ENCODE measurements around the gene LPAR5.
A peak's percentile ranks its signal among the peaks of the same experiment; 100 is the strongest.

LPAR5 gene

GRCh38 chr12:6635856-6636531, at the start of gene LPAR5:
Gene LPAR5 (minus strand): TSS chr12:6635959. CDS start chr12:6621248, 14,711 bp downstream.
- DNase-seq = no peak

- DNase-seq = peak; percentile 31
Observed at GRCh38 chr12:6684609-6685008, 48.9 kb upstream of the LPAR5 start.

- DNase-seq = no peak
Observed at GRCh38 chr12:6676962-6677361, 41.2 kb upstream of the LPAR5 start.

GRCh38 chr12:6672143-6672542, 36.4 kb upstream of the LPAR5 start:
- no peak for DNase-seq

GRCh38 chr12:6667559-6668210, 31.9 kb upstream of the LPAR5 start:
- no peak for DNase-seq

DNA sequence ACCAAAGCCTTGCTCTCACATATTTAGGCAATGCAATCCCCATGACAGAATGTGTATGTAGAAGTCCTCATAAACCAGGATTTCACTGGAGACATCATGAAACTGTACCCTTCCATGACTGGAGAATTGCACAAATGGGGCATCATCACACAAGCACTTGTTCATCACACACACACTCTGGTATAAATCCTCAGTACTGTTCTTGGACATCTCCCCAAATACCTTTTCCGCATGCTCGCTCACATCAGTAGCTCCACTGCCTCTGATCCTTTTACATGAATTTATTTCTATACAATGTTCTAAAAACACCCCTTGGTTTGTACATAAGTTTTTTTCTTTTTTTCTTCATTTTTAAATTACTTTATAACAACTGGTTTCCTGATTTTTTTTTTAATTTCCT, 30.5 kb upstream of the LPAR5 start:
- DNase-seq = no peak

DNA sequence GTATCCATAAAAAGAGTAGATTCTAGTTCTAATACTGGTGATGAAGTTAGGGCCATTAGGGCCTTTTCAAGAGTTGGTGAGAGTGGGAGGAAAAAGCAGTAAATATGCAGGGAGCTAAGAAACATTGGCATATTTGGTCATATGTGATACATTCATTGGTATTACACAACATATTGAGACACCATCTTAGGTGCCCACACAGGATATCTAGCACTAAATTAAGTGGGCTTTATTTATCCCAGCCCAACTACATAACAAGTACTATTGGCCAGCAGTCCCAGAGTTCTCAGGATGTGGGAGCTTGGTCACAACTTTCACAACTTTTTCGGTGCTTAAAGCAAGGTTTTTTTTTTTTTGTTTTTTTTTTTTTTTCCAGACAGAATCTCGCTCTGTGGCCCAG, 29.1 kb upstream of the LPAR5 start:
- DNase-seq = no peak

DNA sequence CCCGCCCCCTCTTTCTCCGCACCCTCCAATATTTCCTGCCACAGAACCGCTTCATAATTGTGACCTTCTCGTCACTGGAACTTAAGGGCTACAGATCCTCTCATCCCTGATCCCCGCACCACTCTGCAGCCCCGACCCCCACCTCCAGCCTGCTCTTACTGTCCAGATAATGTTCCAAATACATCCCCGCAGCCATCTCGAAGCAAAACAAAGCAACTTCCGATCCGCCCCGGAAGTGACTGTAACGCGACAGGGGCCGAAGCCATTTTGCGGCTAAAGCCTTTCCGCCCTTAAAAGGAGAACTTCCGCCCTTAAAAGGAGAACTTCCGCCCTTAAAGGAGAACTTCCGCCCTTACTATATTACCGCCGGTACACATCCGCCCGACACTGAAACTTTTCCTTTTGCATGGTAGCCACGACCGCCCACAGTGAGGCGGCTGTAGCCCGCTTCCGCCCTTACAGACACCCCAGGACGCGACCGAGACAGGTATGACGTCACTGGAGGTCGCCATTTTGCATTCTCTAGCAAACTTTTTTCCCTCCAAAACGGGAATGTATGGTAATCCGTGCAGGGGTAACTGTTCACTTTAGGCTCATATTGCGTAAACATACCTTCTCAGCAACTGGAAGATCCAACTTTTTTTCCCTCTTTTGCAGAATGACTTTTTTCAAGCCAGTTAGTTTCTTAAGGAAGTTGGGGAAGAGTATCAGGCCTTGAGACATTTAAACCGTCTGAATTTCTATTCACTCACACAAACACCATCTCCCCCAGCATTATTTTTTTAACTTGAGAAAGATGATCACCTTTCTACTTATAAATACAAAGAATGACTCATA, 27.4 kb upstream of the LPAR5 start, which contains the start of gene ING4:
TSS of gene ING4 (minus strand) at position 214 of the 837 bp plus-strand sequence. CDS start at position 196, 18 bp downstream.
- peak; percentile 96 for DNase-seq

DNA sequence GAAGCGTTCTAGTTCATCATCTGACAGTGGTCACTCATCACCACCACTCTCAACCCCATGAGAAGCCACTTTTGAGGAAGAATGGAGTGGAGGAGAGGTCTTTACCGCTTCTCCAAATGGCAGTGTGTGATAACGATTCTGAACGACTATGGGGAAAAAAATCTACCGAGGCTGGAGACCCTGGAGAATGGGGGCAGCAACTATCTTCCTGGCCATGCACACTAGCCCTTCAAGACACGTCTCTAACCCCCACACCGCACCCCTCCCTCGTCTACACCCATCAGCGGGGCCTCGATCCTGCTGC, 26.8 kb upstream of the LPAR5 start:
- DNase-seq = no peak

DNA sequence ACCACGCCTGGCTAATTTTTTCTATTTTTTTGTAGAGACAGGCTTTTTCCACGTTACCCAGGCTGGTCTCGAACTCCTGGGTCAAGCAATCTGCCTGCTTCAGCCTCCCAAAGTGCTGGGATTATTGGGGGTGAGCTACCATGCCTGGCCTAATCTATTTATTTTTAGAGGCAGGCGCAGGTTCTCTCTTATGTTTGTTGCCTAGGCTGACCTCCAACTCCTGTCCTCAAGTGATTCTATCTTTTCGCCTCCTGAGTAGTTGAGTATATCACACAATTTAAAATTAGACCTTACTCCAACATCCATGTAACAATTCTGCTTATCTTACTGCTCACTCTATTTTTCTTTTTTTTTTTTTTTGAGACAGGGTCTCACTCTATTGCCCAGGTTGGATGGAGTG, 18.2 kb upstream of the LPAR5 start:
- DNase-seq = no peak

DNA sequence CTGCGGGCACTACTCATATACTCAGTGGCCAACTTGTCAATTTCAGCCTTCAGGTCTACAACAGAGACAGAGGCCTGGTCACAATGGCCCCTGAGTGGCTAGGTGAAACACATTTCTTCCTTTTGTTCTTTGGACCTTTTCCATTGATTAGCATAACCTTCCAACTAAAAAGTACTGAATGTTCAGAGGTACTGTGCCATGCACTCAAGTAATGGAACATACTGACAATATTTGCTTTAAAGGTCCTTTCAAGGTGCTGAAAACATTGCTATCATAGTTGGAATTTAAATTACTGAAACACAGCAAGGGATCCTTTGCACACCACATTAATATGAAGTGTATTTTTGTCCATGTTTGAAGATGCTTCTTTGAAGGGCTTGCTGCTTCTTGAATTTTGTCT, 17.6 kb upstream of the LPAR5 start:
- no peak for DNase-seq

GRCh38 chr12:6652391-6652790, 16.6 kb upstream of the LPAR5 start:
- no peak for DNase-seq

DNA sequence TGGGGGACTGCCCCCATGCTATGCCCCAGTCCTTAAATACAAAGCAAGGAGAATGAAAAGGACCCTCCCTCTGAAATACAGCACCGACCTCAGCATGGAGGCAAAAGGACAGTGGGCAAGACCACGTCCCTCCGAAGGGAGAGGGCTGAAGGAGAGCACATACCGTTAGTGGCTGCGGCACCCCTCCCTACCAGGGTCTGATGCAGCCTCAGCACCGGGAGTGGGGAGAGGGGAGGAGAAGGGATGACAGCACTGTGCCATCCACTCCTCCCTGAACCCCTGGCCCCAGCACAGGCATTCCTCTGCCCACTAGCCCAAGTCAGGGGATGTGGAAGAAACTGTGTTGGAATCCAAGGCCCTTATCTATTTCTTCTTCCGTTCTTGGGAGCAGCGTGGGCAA, 15.1 kb upstream of the LPAR5 start:
- no peak for DNase-seq

- DNase-seq = no peak
Observed at GRCh38 chr12:6647083-6647604, 11.4 kb upstream of the LPAR5 start, which contains the start of gene ACRBP. Gene ACRBP (minus strand): TSS chr12:6647432. CDS start chr12:6647366, 66 bp downstream.

- DNase-seq = no peak
Observed at GRCh38 chr12:6646276-6647082, 10.7 kb upstream of the LPAR5 start.

GRCh38 chr12:6644903-6645302, 9.1 kb upstream of the LPAR5 start:
- DNase-seq = no peak

DNA sequence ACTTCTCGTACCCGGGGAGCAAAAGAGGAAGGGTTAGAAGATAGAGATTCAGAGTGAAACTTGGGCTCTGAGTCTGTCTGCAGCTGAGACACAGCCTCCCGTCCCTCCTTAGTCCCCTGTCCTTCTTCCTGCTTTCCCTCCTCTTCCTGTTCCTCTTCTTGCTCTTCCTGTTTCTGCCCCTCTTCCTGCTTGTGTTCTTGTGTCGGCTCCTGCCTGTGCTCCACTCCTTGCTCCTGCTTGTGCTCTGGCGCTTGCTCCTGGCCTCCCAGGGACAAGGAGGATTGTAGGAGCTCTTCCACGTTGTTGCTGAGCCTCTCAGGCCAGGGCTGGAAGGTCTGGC, 8.5 kb upstream of the LPAR5 start:
- DNase-seq = no peak

DNA sequence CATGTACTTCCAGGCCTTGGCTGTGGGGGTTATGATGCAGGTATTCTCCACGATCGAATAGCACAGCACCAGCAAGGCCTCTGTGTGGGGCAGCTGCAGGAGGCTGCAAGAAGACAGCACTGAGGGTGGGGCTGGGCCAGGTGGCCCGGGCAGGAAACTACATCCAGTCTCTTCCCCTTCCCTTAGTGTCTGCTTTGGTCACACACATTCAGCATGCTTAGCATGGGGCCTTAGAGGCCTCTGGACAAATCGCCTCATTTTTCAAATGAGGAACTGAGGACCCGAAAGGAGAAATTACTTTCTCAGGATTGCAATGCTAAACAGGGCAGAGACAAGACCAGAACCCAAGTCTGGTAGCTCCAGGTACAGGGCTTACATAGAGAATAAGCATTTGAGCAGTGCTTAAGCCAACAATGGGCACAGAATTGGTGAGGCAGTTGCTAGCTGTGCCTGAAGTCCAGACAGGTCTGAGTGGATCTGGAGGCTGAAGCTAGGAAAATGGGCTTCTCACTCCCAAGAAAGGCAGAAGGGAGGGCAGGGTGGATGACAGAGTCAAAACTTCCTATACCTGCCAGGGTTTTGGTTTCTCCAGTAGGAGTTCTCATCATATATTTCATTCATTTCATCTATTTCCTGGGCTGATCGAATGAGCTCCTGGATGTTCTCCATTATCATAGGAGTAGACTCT, 8.0 kb upstream of the LPAR5 start:
- DNase-seq = no peak

- DNase-seq = no peak
Observed at GRCh38 chr12:6641131-6641530, 5.4 kb upstream of the LPAR5 start.

- no peak for DNase-seq
Observed at GRCh38 chr12:6640497-6640896, 4.7 kb upstream of the LPAR5 start.

GRCh38 chr12:6639151-6639801, 3.5 kb upstream of the LPAR5 start:
- no peak for DNase-seq

DNA sequence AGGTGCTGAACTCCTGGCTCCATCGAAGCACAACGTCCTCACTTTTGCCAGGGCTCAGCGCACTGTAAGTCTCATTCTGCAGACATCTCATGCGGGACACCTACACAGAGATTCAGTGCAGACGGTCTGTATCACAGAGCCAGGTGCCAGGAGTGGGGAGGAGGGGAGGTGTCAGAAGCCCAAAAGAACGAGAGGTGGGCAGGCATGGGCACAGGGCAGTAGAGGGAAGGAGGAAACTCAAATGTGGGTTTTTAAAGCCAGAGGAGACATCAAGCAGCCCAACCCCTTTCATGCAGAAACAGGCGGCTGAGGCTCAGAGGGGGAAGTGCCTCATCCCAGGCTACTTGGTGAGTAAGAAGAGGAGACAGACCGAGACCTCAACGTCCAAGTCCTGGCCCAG, 2.5 kb upstream of the LPAR5 start:
- DNase-seq = no peak
